Mesendoderm (in vitro differentiated cells): Measurements from ENCODE around the gene LRRC37A3.
"Not testable (repeated sequence)": the region's sequence is repeated elsewhere in the genome, so short reads cannot be mapped to it uniquely, and the experiment has no call there.

Experiments
- DNase-seq: peaks from one replicate; pipeline ENCODE4 v3.0.0; 2013
- H2AK5ac ChIP-seq: 2 replicates; pipeline ENCODE4 v1.6.1; 2013; ENCODE audit warnings: low read length, inconsistent platforms
- H2BK120ac ChIP-seq: 2 replicates; pipeline ENCODE4 v1.6.1; 2013; ENCODE audit warnings: low read depth, mild to moderate bottlenecking, low read length, moderate library complexity, mixed read lengths
- H2BK15ac ChIP-seq: replicated peaks from 2 replicates; pipeline ENCODE4 v1.6.1; 2013; ENCODE audit warnings: low read depth, mild to moderate bottlenecking, moderate library complexity
- H2BK5ac ChIP-seq: 2 replicates; pipeline ENCODE4 v1.6.1; 2013; ENCODE audit warnings: low read length, inconsistent platforms
- H3K18ac ChIP-seq: 2 replicates; pipeline ENCODE4 v1.6.1; 2013; ENCODE audit warnings: mild to moderate bottlenecking, low read length, mixed read lengths
- H3K23ac ChIP-seq: one replicate; pipeline ENCODE4 v1.6.1; 2013; ENCODE audit warnings: low read length
- H3K27ac ChIP-seq: 2 replicates; pipeline ENCODE4 v1.5.1; 2013; ENCODE audit warnings: low read depth, mild to moderate bottlenecking, inconsistent platforms, low read length, moderate library complexity
- H3K27me3 ChIP-seq: 2 replicates; pipeline ENCODE4 v1.6.1; 2013; ENCODE audit warnings: low read length, control low read depth, mild to moderate bottlenecking, inconsistent platforms; ENCODE audit not compliant: insufficient read depth, poor library complexity
- H3K36me3 ChIP-seq: 2 replicates; pipeline ENCODE4 v1.6.1; 2013; ENCODE audit warnings: low read length, inconsistent platforms; ENCODE audit not compliant: control insufficient read depth, insufficient read depth
- H3K4ac ChIP-seq: one replicate; pipeline ENCODE4 v1.6.1; 2013; ENCODE audit warnings: low read depth, mild to moderate bottlenecking, low read length, moderate library complexity
- H3K4me1 ChIP-seq: 2 replicates; pipeline ENCODE4 v1.6.1; 2013; ENCODE audit warnings: low read depth, low read length, inconsistent platforms; ENCODE audit not compliant: control insufficient read depth
- H3K4me2 ChIP-seq: 2 replicates; pipeline ENCODE4 v1.6.1; 2013; ENCODE audit warnings: low read length
- H3K4me3 ChIP-seq: 2 replicates; pipeline ENCODE4 v1.5.1; 2013; ENCODE audit warnings: mild to moderate bottlenecking, low read length
- H3K56ac ChIP-seq: one replicate; pipeline ENCODE4 v1.6.1; 2013; ENCODE audit warnings: low read length
- H3K79me1 ChIP-seq: 2 replicates; pipeline ENCODE4 v1.6.1; 2013; ENCODE audit warnings: low read length, inconsistent platforms
- H3K79me2 ChIP-seq: 2 replicates; pipeline ENCODE4 v1.6.1; 2013; ENCODE audit warnings: mild to moderate bottlenecking, low read length; ENCODE audit not compliant: control insufficient read depth, insufficient read depth
- H3K9ac ChIP-seq: 2 replicates; pipeline ENCODE4 v1.6.1; 2013; ENCODE audit warnings: low read length, inconsistent platforms
- H4K5ac ChIP-seq: one replicate; pipeline ENCODE4 v1.6.1; 2013; ENCODE audit warnings: low read length
- H4K8ac ChIP-seq: one replicate; pipeline ENCODE4 v1.6.1; 2013; ENCODE audit warnings: low read depth, mild to moderate bottlenecking, control low read depth, low read length, moderate library complexity
- WGBS: extraction: QIAGEN DNeasy Blood & Tissue Kit; methylation state at CpG from one replicate; pipeline ENCODE4 v1.1.7; 2013; ENCODE audit warnings: low lambda C conversion rate, missing lambda C conversion rate; ENCODE audit not compliant: insufficient coverage; ENCODE audit errors: extremely low coverage; 5-methylcytosine and 5-hydroxymethylcytosine counted together

LRRC37A3 gene

DNA sequence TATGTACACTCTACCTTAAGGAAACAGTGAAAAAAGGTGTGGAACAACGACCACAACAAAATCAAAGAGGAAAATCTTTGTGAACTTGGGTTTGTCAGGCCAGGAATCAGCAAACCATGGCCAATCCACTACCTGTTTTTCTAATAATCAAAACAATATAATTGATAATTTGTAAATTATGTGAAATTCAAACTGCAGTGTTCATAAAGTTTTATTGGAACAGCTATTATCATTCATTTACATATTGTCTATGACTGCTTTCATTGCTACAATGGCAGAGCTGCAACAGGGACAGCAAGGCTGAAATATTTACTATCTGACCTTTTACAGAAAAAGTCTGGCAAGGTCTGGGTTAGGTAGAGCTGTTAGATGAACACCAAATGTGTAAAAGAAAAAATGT lies 4.0 kb downstream of the LRRC37A3 start:
- H3K9ac ChIP-seq, H2BK5ac ChIP-seq, H3K4ac ChIP-seq, H3K4me2 ChIP-seq, H3K4me3 ChIP-seq, H2BK15ac ChIP-seq, H2BK120ac ChIP-seq, H4K5ac ChIP-seq, DNase-seq, H4K8ac ChIP-seq, H3K27me3 ChIP-seq, H2AK5ac ChIP-seq, H3K27ac ChIP-seq, H3K79me1 ChIP-seq, H3K23ac ChIP-seq, H3K36me3 ChIP-seq, H3K56ac ChIP-seq, H3K79me2 ChIP-seq, H3K4me1 ChIP-seq, H3K18ac ChIP-seq: not testable (repeated sequence)
- no CpG with 5 or more reads among the region's 1 CpG for WGBS

DNA sequence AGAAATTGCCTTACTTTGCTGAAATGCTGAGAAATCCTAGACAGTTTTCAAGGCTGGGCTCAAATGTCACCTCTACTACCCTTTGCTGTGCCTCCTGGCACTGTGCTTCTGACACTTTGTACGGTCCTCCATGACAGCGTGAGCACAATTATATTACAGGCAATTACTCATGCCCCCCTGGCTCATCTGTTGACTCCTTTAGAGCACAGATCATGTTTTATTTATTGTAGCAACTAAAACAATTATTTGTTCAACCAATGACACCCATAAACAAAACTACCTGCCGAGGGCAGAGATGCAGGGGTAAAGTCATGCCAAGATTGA lies 9.1 kb downstream of the LRRC37A3 start:
- not testable (repeated sequence) for H3K4me3 ChIP-seq, H2AK5ac ChIP-seq, H3K79me1 ChIP-seq, H3K4me2 ChIP-seq, H3K4ac ChIP-seq, H3K56ac ChIP-seq, H3K36me3 ChIP-seq, H3K23ac ChIP-seq, H3K18ac ChIP-seq, H3K9ac ChIP-seq, H2BK120ac ChIP-seq, H4K5ac ChIP-seq, H2BK5ac ChIP-seq, H3K4me1 ChIP-seq, H2BK15ac ChIP-seq, H3K27ac ChIP-seq, H4K8ac ChIP-seq, H3K79me2 ChIP-seq, H3K27me3 ChIP-seq, DNase-seq
- no CpG with 5 or more reads among the region's 3 CpGs for WGBS

DNA sequence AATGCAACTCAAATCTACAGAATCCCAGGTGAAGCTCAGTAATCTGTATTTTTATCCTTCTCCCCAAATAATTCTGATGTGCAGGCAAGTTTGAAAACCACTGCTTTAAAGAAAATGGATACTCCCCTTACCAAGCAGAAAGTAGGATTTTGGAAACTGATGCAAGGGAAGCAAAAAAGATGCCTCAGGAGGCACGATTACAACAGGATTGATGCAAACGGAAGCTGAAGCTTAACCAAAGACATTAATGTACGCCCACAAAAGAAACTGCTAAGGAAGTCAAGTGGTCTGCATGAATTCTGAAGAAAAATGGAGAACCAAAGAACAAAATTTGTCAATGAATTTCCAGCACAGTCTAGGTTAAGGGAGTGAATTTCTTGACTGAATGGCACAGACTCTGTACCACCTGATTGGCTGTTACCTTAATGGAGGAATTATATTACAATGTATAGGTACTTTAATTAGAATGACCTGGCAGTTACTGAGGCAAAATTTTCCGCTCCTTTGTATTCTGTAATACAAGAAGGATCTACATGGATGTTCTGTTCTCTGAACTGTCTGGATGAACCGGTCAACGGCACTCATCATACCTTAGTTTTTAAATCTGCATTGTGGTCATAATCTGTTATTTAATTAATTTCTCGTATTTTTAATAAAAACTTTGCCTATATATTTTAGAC lies 9.6 kb downstream of the LRRC37A3 start:
- H3K27ac ChIP-seq, H3K79me1 ChIP-seq, H4K8ac ChIP-seq, H3K9ac ChIP-seq, H3K4me1 ChIP-seq, H3K23ac ChIP-seq, H3K79me2 ChIP-seq, H3K4me2 ChIP-seq, H3K56ac ChIP-seq, H3K36me3 ChIP-seq, H2BK120ac ChIP-seq, DNase-seq, H3K4me3 ChIP-seq, H2BK5ac ChIP-seq, H3K18ac ChIP-seq, H3K27me3 ChIP-seq, H2BK15ac ChIP-seq, H4K5ac ChIP-seq, H3K4ac ChIP-seq, H2AK5ac ChIP-seq: not testable (repeated sequence)
- no CpG with 5 or more reads among the region's 7 CpGs for WGBS

DNA sequence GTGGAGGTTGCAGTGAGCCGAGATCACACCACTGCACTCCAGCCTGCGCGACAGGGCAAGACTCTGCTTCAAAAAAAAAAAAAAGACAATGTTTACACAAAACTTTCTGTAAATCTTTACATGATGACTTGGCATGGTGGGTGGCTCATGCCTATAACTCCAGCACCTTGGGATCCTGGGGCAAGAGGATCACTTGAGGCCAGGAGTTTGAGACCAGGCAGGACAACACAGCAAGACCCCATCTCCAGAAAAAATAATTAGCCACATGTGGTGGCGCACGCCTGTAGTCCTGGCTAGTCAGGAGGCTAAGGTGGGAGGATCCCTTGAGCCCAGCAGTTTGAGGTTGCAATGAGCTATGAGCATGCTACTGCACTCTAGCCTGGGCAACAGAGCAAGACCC lies 15.2 kb downstream of the LRRC37A3 start:
- H3K4me1 ChIP-seq, H2AK5ac ChIP-seq, H3K4me2 ChIP-seq, H3K56ac ChIP-seq, H3K27ac ChIP-seq, H3K79me2 ChIP-seq, H3K79me1 ChIP-seq, H3K27me3 ChIP-seq, H3K4ac ChIP-seq, H3K18ac ChIP-seq, H2BK5ac ChIP-seq, H4K5ac ChIP-seq, H3K23ac ChIP-seq, H3K36me3 ChIP-seq, DNase-seq, H3K4me3 ChIP-seq, H2BK15ac ChIP-seq, H4K8ac ChIP-seq, H3K9ac ChIP-seq, H2BK120ac ChIP-seq: not testable (repeated sequence)
- no CpG with 5 or more reads among the region's 5 CpGs for WGBS

DNA sequence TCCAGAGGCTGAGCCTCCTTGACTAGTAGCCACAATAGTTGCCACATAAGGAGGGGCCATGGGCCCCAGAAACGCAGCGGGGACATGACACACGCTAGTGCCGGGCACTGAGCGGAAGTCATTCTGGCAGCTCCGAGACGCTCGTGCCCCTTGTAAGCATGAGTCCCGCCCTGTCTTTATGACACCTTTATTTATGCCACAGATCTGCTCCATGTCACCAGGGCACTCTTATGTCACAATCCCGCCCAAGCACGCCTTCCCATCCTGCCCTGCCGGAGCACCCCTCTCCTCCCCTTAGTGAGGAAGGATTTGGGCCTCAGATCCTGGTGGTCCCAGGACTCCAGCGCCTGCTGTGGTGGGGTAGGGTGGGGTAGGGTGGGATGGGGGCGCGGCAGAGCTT lies 22.1 kb downstream of the LRRC37A3 start:
- H3K4ac ChIP-seq, result not testable (repeated sequence)
- no CpG with 5 or more reads among the region's 15 CpGs for WGBS
- DNase-seq, result peak; percentile 3

DNA sequence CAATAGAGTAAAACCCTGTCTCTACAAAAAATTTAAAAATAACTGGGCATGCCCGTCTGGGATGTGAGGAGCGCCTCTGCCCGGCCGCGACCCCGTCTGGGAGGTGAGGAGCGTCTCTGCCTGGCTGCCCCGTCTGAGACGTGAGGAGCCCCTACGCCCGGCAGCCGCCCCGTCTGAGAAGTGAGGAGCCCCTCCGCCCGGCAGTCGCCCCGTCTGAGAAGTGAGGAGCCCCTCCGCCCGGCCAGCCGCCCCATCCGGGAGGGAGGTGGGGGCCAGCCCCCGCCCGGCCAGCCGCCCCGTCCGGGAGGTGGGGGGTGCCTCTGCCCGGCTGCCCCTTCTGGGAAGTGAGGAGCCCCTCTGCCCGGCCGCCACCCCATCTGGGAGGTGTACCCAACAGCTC lies 45.1 kb downstream of the LRRC37A3 start:
- H2BK15ac ChIP-seq, H3K4me2 ChIP-seq, H3K23ac ChIP-seq, H3K4ac ChIP-seq, H2BK120ac ChIP-seq, H2AK5ac ChIP-seq, H3K27ac ChIP-seq, H3K27me3 ChIP-seq, H3K4me3 ChIP-seq, DNase-seq, H3K36me3 ChIP-seq, H3K9ac ChIP-seq, H4K8ac ChIP-seq, H3K56ac ChIP-seq, H4K5ac ChIP-seq, H3K4me1 ChIP-seq, H3K79me2 ChIP-seq, H2BK5ac ChIP-seq, H3K18ac ChIP-seq, H3K79me1 ChIP-seq: not testable (repeated sequence)
- WGBS, result no CpG with 5 or more reads among the region's 29 CpGs

More for the DNA sequence above, 22.1 kb downstream of the LRRC37A3 start:
- not testable (repeated sequence) for H4K8ac ChIP-seq, H3K4me1 ChIP-seq, H3K9ac ChIP-seq, H3K27me3 ChIP-seq, H2BK15ac ChIP-seq, H3K4me2 ChIP-seq, H2BK120ac ChIP-seq, H4K5ac ChIP-seq, H3K79me1 ChIP-seq, H3K4me3 ChIP-seq, H3K27ac ChIP-seq, H2BK5ac ChIP-seq, H3K18ac ChIP-seq, H2AK5ac ChIP-seq, H3K36me3 ChIP-seq, H3K79me2 ChIP-seq, H3K23ac ChIP-seq, H3K56ac ChIP-seq
